ENCODE measurements around the gene C6orf120.

DNA sequence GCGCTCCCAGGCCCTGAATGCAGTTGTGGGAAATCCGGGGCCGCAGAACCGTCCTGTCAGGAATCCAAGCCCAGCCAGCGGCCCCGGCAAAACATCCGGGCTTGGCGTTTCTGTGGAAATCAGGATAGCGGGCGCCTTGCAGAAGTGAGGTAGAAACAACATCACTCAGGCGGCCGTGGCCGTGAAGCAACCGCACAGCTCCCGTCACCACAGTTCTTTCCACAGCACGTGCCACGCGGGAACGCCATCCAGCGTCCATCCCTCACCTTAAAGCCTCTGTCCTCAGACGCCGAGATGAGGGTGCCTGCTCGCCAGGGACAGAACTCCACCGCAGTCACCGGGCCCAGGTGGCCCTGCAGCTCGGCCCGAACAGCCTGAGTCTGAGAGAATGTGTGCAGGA lies 34.2 kb upstream of the C6orf120 start:
- TF ChIP-seq, protein P1, sequence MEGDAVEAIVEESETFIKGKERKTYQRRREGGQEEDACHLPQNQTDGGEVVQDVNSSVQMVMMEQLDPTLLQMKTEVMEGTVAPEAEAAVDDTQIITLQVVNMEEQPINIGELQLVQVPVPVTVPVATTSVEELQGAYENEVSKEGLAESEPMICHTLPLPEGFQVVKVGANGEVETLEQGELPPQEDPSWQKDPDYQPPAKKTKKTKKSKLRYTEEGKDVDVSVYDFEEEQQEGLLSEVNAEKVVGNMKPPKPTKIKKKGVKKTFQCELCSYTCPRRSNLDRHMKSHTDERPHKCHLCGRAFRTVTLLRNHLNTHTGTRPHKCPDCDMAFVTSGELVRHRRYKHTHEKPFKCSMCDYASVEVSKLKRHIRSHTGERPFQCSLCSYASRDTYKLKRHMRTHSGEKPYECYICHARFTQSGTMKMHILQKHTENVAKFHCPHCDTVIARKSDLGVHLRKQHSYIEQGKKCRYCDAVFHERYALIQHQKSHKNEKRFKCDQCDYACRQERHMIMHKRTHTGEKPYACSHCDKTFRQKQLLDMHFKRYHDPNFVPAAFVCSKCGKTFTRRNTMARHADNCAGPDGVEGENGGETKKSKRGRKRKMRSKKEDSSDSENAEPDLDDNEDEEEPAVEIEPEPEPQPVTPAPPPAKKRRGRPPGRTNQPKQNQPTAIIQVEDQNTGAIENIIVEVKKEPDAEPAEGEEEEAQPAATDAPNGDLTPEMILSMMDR (IDR thresholded peaks at IDR 0.05): no peak
- TF ChIP-seq EZH2 (IDR thresholded peaks at IDR 0.05; ENCODE audit: borderline replicate concordance, insufficient read depth, low read depth, low read length, poor library complexity, severe bottlenecking): no peak

All from B cell (primary cell).